HepG2 (cell line): Measurements from ENCODE around the gene EPM2A. TPM values are rescaled to one million over a fixed set of nuclear protein-coding genes. Genes with fewer than 3 reads are reported as not detected.
A peak's percentile ranks its signal among the peaks of the same experiment; 100 is the strongest.

Experiments used
- AGO1 ChIP-seq: fragments of 200-400 bp; formaldehyde crosslinking; IDR thresholded peaks from 2 replicates; pipeline ENCODE4 v1.6.1; 2017; ENCODE audit warnings: mild to moderate bottlenecking, low read depth, low read length, moderate library complexity; ENCODE audit not compliant: poor library complexity, severe bottlenecking
- BRD4 ChIP-seq: sonication (generic); formaldehyde crosslinking; IDR thresholded peaks from 2 replicates; pipeline ENCODE4 v1.4.0; 2020; ENCODE audit warnings: missing genetic modification reagents
- CAMTA2 ChIP-seq: sonication (generic); formaldehyde crosslinking; IDR thresholded peaks from 2 replicates; pipeline ENCODE4 v1.4.0; 2020; ENCODE audit warnings: mild to moderate bottlenecking, missing genetic modification reagents, borderline replicate concordance
- E2F5 ChIP-seq: sonication (generic); formaldehyde crosslinking; conservative IDR thresholded peaks from 2 replicates; pipeline ENCODE4 v1.4.0; 2020; ENCODE audit warnings: missing genetic modification reagents
- HCFC1 ChIP-seq: fragments of 150-350 bp; IDR thresholded peaks from 2 replicates; pipeline ENCODE4 v1.6.1; 2014; ENCODE audit warnings: low read depth, low read length
- MED13 ChIP-seq: sonication (generic); formaldehyde crosslinking; IDR thresholded peaks from 2 replicates; pipeline ENCODE4 v1.5.0; 2020; ENCODE audit warnings: missing genetic modification reagents
- MEIS2 ChIP-seq: sonication (generic); formaldehyde crosslinking; IDR thresholded peaks from 2 replicates; pipeline ENCODE4 v1.9.0; 2021; ENCODE audit warnings: mild to moderate bottlenecking, missing genetic modification reagents
- NRL ChIP-seq: sonication (generic); formaldehyde crosslinking; IDR thresholded peaks from 2 replicates; pipeline ENCODE4 v1.5.0; 2020; ENCODE audit warnings: missing genetic modification reagents, mild to moderate bottlenecking, moderate library complexity, borderline replicate concordance
- PRPF4 ChIP-seq: fragments of 200-400 bp; formaldehyde crosslinking; IDR thresholded peaks from 2 replicates; pipeline ENCODE4 v1.6.1; 2016; ENCODE audit warnings: low read length, low read depth; ENCODE audit not compliant: poor library complexity, severe bottlenecking
- USF2 ChIP-seq, 2 experiments: sonication (generic) in 1 of 2; formaldehyde crosslinking in 1 of 2; IDR thresholded peaks; 2 replicates each; pipeline versions ENCODE4 v1.5.1 to v1.6.1; 2011 to 2020; ENCODE audit warnings: borderline replicate concordance in 1 of 2, low read depth in 1 of 2, low read length in 1 of 2, mild to moderate bottlenecking in 1 of 2, missing genetic modification reagents in 1 of 2, moderate library complexity in 1 of 2
- ZNF44 ChIP-seq: sonication (generic); formaldehyde crosslinking; IDR thresholded peaks from 2 replicates; pipeline ENCODE4 v1.5.1; 2020; ENCODE audit warnings: mild to moderate bottlenecking, missing genetic modification reagents
- ZNF674 ChIP-seq: sonication (generic); formaldehyde crosslinking; IDR thresholded peaks from 2 replicates; pipeline ENCODE4 v1.5.0; 2020; ENCODE audit warnings: low read depth, mild to moderate bottlenecking, missing genetic modification reagents
- polyA plus RNA-seq, 8 experiments: library from polyadenylated mRNA; depleted of rRNA in 3 of 8; stranded (reverse) in 7 of 8; unstranded in 1 of 8; fragments of >200 nt; fragmentation: Illumina TruSeq in 4 of 8; extraction: Trizol in 4 of 8; gene quantifications; 2 replicates each; pipeline versions ENCODE4 v1.2.1 to v1.2.3, GENCODE V29; 2011 to 2016; ENCODE audit warnings: low read depth in 4 of 8, missing spikeins in 1 of 8, mixed read lengths in 1 of 8; ENCODE audit not compliant: insufficient read depth in 1 of 8
- total RNA-seq, 5 experiments: library from RNA; depleted of rRNA; stranded (reverse); fragments of >200 nt; fragmentation: Illumina TruSeq; extraction: Trizol; gene quantifications; 2 replicates each; pipeline ENCODE4 v1.2.3, GENCODE V29; 2016; ENCODE audit warnings: low read depth in 1 of 5
- TF ChIP-seq, protein P1 (sequence below), 2 experiments: fragments of 450-650 bp in 1 of 2; sonication (generic) in 1 of 2; formaldehyde crosslinking in 1 of 2; IDR thresholded peaks; 2 replicates each; pipeline versions ENCODE4 v1.6.1 to v1.8.0; 2016 to 2022; ENCODE audit warnings: antibody characterized with exemption in 1 of 2, mild to moderate bottlenecking in 1 of 2, missing genetic modification reagents in 1 of 2

The EPM2A gene
- total and polyA plus RNA-seq, 2 of the 13 experiments (the other 11 are each of a cell fraction or from before 2014, with no cell fraction given), result 4.6 to 9.2 TPM

- TF ChIP-seq, protein P1, sequence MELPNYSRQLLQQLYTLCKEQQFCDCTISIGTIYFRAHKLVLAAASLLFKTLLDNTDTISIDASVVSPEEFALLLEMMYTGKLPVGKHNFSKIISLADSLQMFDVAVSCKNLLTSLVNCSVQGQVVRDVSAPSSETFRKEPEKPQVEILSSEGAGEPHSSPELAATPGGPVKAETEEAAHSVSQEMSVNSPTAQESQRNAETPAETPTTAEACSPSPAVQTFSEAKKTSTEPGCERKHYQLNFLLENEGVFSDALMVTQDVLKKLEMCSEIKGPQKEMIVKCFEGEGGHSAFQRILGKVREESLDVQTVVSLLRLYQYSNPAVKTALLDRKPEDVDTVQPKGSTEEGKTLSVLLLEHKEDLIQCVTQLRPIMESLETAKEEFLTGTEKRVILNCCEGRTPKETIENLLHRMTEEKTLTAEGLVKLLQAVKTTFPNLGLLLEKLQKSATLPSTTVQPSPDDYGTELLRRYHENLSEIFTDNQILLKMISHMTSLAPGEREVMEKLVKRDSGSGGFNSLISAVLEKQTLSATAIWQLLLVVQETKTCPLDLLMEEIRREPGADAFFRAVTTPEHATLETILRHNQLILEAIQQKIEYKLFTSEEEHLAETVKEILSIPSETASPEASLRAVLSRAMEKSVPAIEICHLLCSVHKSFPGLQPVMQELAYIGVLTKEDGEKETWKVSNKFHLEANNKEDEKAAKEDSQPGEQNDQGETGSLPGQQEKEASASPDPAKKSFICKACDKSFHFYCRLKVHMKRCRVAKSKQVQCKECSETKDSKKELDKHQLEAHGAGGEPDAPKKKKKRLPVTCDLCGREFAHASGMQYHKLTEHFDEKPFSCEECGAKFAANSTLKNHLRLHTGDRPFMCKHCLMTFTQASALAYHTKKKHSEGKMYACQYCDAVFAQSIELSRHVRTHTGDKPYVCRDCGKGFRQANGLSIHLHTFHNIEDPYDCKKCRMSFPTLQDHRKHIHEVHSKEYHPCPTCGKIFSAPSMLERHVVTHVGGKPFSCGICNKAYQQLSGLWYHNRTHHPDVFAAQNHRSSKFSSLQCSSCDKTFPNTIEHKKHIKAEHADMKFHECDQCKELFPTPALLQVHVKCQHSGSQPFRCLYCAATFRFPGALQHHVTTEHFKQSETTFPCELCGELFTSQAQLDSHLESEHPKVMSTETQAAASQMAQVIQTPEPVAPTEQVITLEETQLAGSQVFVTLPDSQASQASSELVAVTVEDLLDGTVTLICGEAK (IDR thresholded peaks at IDR 0.05), result no peak
- TF ChIP-seq, protein P1 (CRISPR knock-in tag; IDR thresholded peaks at IDR 0.05), result peak; percentile 94
- TF ChIP-seq BRD4 (CRISPR knock-in tag) (peak; percentile 85), E2F5 (CRISPR knock-in tag) (peak; percentile 72; the same call in 1 of the 2 replicates), USF2 (IDR thresholded peaks at IDR 0.05; ENCODE audit: low read depth, low read length) (peak; percentile 81), USF2 (CRISPR knock-in tag; IDR thresholded peaks at IDR 0.05; ENCODE audit: borderline replicate concordance) (peak; percentile 72; the same call in 1 of the 2 replicates), AGO1 (no peak), NRL (CRISPR knock-in tag) (peak; percentile 95), PRPF4 (no peak), ZNF674 (CRISPR knock-in tag) (peak; percentile 90; the same call in 1 of the 2 replicates), HCFC1 (no peak), MEIS2 (CRISPR knock-in tag) (peak; percentile 94), CAMTA2 (CRISPR knock-in tag) (peak; percentile 97), ZNF44 (CRISPR knock-in tag) (peak; percentile 94), MED13 (CRISPR knock-in tag) (peak; percentile 95)
Observed at GRCh38 chr6:145735356-145736165, at the start of gene EPM2A (continued).
